Heart right ventricle (tissue), 16 donors: ENCODE data around the gene SLC26A4. TPM values are rescaled to one million over a fixed set of nuclear protein-coding genes. Genes with fewer than 3 reads are reported as not detected.

Experiments
- ATAC-seq, 8 donors: fragments of 200-7000 bp; cut with Tn5 transposase; one replicate each; pipeline ENCODE4 v1.9.1; 2020; ENCODE audit warnings: mild to moderate bottlenecking in 8 of 8, moderate library complexity in 8 of 8, moderate number of reproducible peaks in 1 of 8
- DNase-seq, 2 donors: peaks; one replicate each; pipeline ENCODE4 v3.0.0-alpha.2; 2020
- H3K27ac ChIP-seq, 10 donors: fragments of 200-600 bp; sonication (generic) in 2 of 10; one replicate each; pipeline versions ENCODE4 v1.5.0 to v1.8.0; 2020 to 2022; ENCODE audit warnings: mild to moderate bottlenecking in 3 of 10
- H3K27me3 ChIP-seq, 7 donors: fragments of 200-600 bp; one replicate each; pipeline ENCODE4 v1.8.0; 2021 to 2022; ENCODE audit warnings: mild to moderate bottlenecking in 2 of 7
- H3K36me3 ChIP-seq, 9 donors: fragments of 200-600 bp; sonication (generic) in 1 of 9; one replicate each; pipeline versions ENCODE4 v1.5.0 to v1.8.0; 2020 to 2022; ENCODE audit warnings: mild to moderate bottlenecking in 2 of 9
- H3K4me1 ChIP-seq, 9 donors: fragments of 200-600 bp; sonication (generic) in 1 of 9; one replicate each; pipeline versions ENCODE4 v1.5.0 to v1.8.0; 2020 to 2022; ENCODE audit warnings: mild to moderate bottlenecking in 4 of 9
- H3K4me3 ChIP-seq, 10 donors: fragments of 200-600 bp; sonication (generic) in 2 of 10; one replicate each; pipeline versions ENCODE4 v1.5.0 to v1.8.0; 2020 to 2022; ENCODE audit warnings: mild to moderate bottlenecking in 7 of 10, moderate library complexity in 2 of 10
- H3K9me3 ChIP-seq, 11 donors: fragments of 200-600 bp in 10 of 11; sonication (generic) in 2 of 11; one replicate each; pipeline versions ENCODE4 v1.5.0 to v1.8.0; 2013 to 2022; ENCODE audit warnings: mild to moderate bottlenecking in 2 of 11, control low read depth in 1 of 11, moderate library complexity in 1 of 11
- WGBS, 2 donors: extraction: QIAGEN DNeasy Blood & Tissue Kit; methylation state at CpG; one replicate each; pipeline ENCODE4 v1.1.7; 2013; ENCODE audit warnings: inconsistent platforms in 1 of 2; 5-methylcytosine and 5-hydroxymethylcytosine counted together
- intact Hi-C, 10 donors: fragments of 100-400 bp; cut with DNase I; formaldehyde crosslinking; loops; one replicate each; pipeline versions ENCODE4 v1.11.1 to v1.14.2; 2022
- polyA plus RNA-seq, 2 donors: library from polyadenylated mRNA; stranded (reverse); fragments of 200-250 nt; gene quantifications; one replicate each; pipeline ENCODE4 v1.2.3, GENCODE V29; 2013
- total RNA-seq, 10 donors: library from RNA; stranded (reverse); fragmentation: NEBNext Ultra II Directional in 3 of 10; extraction: Animal tissue kit (Norgen Biotek cat#: 25700) in 3 of 10; gene quantifications; one replicate each; pipeline versions ENCODE4 v1.2.1 to v1.2.4, GENCODE V29; 2021 to 2023
- TF ChIP-seq, protein P1 (sequence below), 9 donors: fragments of 200-600 bp; sonication (generic) in 2 of 9; IDR thresholded peaks; one replicate each; pipeline versions ENCODE4 v1.5.0 to v1.8.0; 2021 to 2022; ENCODE audit warnings: antibody characterized with exemption in 9 of 9, mild to moderate bottlenecking in 5 of 9, moderate library complexity in 1 of 9
- donor health status: Arrhythmogenic right ventricular cardiomyopathy.
- donor health status: ischemic (EF 13 %, LVEDD 7.1; RV severe dilation, severe dysfunction).
- donor health status: healthy with polysubstance abuse.
- donor health status: DM: no; HTN: yes; CAD: no.
- donor health status: DM: no; HTN: no; CAD: no.
- donor health status: ischemic (EF 25% LVEDD 6.9; RV normal size, moderate dysfunction).
- donor health status: ischemic (EF 25% LVEDD 5.7; RV mildly dilated, moderate dysfunction).
- donor health status: healthy.
- donor health status: DM: yes; HTN: yes; CAD: no.
- donor health status: Ischemic cardiomyopathy.
- donor health status: ischemic (EF 35%, LVEDD 5.7; RV mildly dilated, moderate dysfunction).
- donor health status: nonischemic (EF 11% LVEDD 7.7; RV severe dilation, severe dysfunction).
- donor health status: DM: yes; HTN: yes; CAD: no.
- donor health status: PGD.
- donor health status: ischemic (EF 29% LVEDD 5.4; RV normal size, mild dysfunction).
- donor health status: nonischemic (EF 23%, LVEDD 6.1; RV moderate dilation, normal function).

SLC26A4 gene
- total and polyA plus RNA-seq, 12 donors, result 0.15 to 1.2 (median 0.69) TPM

DNA sequence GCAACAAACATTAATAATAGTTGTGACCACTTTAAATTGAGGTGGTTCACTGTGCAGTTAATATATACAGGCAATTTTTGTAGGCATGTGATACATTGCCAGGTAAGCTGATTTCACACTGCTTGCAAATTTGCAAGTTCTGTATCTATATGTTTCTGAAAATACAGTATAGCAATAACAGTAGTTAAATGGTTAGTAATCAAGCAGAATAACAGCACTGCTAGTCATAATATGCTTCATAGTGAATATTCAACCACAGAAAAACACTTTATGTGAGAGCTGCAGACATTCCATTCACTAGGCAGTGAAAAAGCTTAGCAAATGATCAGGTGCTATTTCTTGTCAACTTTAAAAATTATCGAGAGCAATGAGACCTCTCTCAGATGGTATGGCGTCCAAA lies 28.9 kb downstream of the SLC26A4 start:
- Histone ChIP-seq H3K36me3 (no peaks in the 10 kb centered on the region), H3K27me3 (no peaks in the 10 kb centered on the region), H3K9me3 (no peaks in the 10 kb centered on the region), H3K4me1 (peaks cover 0 to 49% (median 37%) of the 10 kb centered on the region in 9 donors), H3K4me3 (no peak overlapping the region), H3K27ac (no peak overlapping the region)
- intact Hi-C loops, result no loop called here
- TF ChIP-seq, protein P1, sequence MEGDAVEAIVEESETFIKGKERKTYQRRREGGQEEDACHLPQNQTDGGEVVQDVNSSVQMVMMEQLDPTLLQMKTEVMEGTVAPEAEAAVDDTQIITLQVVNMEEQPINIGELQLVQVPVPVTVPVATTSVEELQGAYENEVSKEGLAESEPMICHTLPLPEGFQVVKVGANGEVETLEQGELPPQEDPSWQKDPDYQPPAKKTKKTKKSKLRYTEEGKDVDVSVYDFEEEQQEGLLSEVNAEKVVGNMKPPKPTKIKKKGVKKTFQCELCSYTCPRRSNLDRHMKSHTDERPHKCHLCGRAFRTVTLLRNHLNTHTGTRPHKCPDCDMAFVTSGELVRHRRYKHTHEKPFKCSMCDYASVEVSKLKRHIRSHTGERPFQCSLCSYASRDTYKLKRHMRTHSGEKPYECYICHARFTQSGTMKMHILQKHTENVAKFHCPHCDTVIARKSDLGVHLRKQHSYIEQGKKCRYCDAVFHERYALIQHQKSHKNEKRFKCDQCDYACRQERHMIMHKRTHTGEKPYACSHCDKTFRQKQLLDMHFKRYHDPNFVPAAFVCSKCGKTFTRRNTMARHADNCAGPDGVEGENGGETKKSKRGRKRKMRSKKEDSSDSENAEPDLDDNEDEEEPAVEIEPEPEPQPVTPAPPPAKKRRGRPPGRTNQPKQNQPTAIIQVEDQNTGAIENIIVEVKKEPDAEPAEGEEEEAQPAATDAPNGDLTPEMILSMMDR (IDR thresholded peaks at IDR 0.05), result no peak
- ATAC-seq, result no peak
- no peak for DNase-seq
- 98 to 99% methylated on average over 2 of the region's 2 CpGs for WGBS, 2 donors

DNA sequence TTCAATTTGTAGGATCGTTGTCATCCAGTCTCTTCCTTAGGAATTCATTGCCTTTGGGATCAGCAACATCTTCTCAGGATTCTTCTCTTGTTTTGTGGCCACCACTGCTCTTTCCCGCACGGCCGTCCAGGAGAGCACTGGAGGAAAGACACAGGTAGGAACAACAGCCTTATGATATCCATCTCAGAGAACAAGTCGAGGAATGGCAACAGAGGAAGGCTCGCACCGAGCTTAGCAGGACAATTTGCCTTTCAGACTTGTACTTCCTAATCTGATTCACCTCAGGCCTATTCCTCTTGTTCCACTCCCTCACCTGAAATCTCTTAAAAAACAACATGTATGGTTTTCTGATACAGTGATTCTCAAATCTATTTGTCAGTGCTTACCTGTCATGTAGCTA lies 29.5 kb downstream of the SLC26A4 start:
- no peaks in the 10 kb centered on the region for H3K27me3 ChIP-seq
- 89 to 92% methylated on average over 7 of the region's 7 CpGs for WGBS, 2 donors
- no peak overlapping the region for H3K4me3 ChIP-seq
- TF ChIP-seq, protein P1 (IDR thresholded peaks at IDR 0.05), result no peak
- DNase-seq (no peak), ATAC-seq (no peak)
- H3K9me3 ChIP-seq, result no peaks in the 10 kb centered on the region
- H3K4me1 ChIP-seq, result peaks cover 0 to 51% (median 37%) of the 10 kb centered on the region in 9 donors
- intact Hi-C loops, result no loop called here
- no peaks in the 10 kb centered on the region for H3K36me3 ChIP-seq
- peak overlapping the region in 2 of 10 donors; percentile 23 to 51 for H3K27ac ChIP-seq

DNA sequence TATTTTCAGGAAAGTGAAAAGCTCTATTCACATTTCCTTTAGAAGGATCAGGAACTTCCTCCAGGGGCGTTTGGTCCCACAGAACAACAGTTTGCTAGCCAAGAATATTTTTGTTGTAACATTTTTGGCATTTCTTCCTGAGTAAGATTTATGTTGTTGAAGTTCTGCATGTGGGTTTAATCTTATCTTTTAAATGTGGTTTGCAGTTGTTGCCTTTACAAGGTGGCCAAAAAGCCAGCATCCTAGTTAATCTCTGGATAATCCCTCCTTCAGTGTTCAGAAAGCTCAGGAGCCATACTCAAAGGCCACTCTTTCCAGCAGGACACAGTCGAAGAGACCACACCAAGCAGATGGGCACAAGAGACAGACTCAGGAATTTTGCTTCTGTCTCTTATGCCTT lies 30.0 kb downstream of the SLC26A4 start:
- Histone ChIP-seq H3K4me3 (no peak overlapping the region), H3K9me3 (no peaks in the 10 kb centered on the region), H3K27me3 (no peaks in the 10 kb centered on the region), H3K27ac (peak overlapping the region in 3 of 10 donors; percentile 23 to 51 (median 25)), H3K36me3 (no peaks in the 10 kb centered on the region), H3K4me1 (peaks cover 0 to 54% (median 37%) of the 10 kb centered on the region in 9 donors)
- intact Hi-C loops, result no loop called here
- 26 to 43% methylated on average over 2 of the region's 2 CpGs for WGBS, 2 donors
- DNase-seq (no peak), ATAC-seq (peak in 3 of 8 donors; percentile 24 to 36 (median 32))
- TF ChIP-seq, protein P1 (IDR thresholded peaks at IDR 0.05), result no peak

DNA sequence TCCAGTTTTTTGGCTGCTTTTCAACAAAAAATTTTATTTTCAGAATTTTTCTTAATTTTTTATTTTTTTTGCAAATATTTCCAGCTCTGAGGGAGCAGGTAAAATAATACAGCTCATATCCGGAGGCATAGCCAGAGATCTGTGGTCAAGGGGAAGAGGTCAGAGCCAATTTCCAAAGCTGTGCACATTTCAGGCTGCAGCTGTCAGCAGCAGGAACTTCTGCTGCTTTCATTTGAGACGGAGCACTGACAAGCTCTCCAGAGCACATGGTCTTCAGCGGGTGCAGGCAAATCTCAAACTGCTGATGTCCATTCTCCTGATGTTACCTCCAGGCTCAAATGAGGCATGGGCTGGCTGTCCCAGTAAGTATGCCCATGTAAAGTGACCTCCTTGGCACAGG lies 31.1 kb downstream of the SLC26A4 start:
- Histone ChIP-seq H3K36me3 (no peaks in the 10 kb centered on the region), H3K4me3 (peak overlapping the region in 1 of 10 donors; percentile 22), H3K4me1 (peaks cover 0 to 55% (median 37%) of the 10 kb centered on the region in 9 donors), H3K9me3 (no peaks in the 10 kb centered on the region), H3K27ac (peak overlapping the region in 1 of 10 donors; percentile 8), H3K27me3 (no peaks in the 10 kb centered on the region)
- ATAC-seq, result peak in 7 of 8 donors; percentile 53 to 81 (median 75)
- peak in 1 of 2 donors; percentile 26 for DNase-seq
- 39 to 52% methylated on average over 3 of the region's 3 CpGs for WGBS, 2 donors
- intact Hi-C loops, result no loop called here
- TF ChIP-seq, protein P1 (IDR thresholded peaks at IDR 0.05), result no peak
